Natural killer cell (primary cell): ENCODE results near the gene PCDHGA5. TPM values are rescaled to one million over a fixed set of nuclear protein-coding genes. Genes with fewer than 3 reads are reported as not detected.
A peak's percentile ranks its signal among the peaks of the same experiment; 100 is the strongest.
"Not testable (repeated sequence)": the region's sequence is repeated elsewhere in the genome, so short reads cannot be mapped to it uniquely, and the experiment has no call there.

Experiments
- ATAC-seq, 3 donors: fragments of 150-1000 bp in 2 of 3; fragments of 200-7000 bp in 1 of 3; cut with Tn5 transposase; 1 replicate in 1 of 3; 2 replicates in 2 of 3; pipeline ENCODE4 v1.10.0; 2021; ENCODE audit warnings: mild to moderate bottlenecking in 2 of 3, moderate library complexity in 2 of 3
- DNase-seq, 2 donors: peaks; one replicate each; pipeline versions ENCODE4 v3.0.0 to v3.0.0-alpha.2; 2013 to 2021; ENCODE audit warnings: mixed read lengths in 1 of 2
- H3K27ac ChIP-seq: one replicate; pipeline ENCODE4 v1.5.1; 2013; ENCODE audit warnings: mild to moderate bottlenecking, low read length
- H3K27me3 ChIP-seq: one replicate; pipeline ENCODE4 v1.6.1; 2013; ENCODE audit warnings: low read length; ENCODE audit not compliant: control insufficient read depth, insufficient read depth
- H3K36me3 ChIP-seq: one replicate; pipeline ENCODE4 v1.6.1; 2013; ENCODE audit warnings: low read length; ENCODE audit not compliant: control insufficient read depth, insufficient read depth
- H3K4me1 ChIP-seq: one replicate; pipeline ENCODE4 v1.6.1; 2013; ENCODE audit warnings: low read length; ENCODE audit not compliant: control insufficient read depth, insufficient read depth
- H3K4me3 ChIP-seq: one replicate; pipeline ENCODE4 v1.5.1; 2013; ENCODE audit warnings: low read length
- H3K9me3 ChIP-seq: one replicate; pipeline ENCODE4 v1.6.1; 2013; ENCODE audit warnings: low read length; ENCODE audit not compliant: control insufficient read depth, insufficient read depth
- H3K27ac Mint-ChIP-seq, 2 donors: one replicate each; pipeline ENCODE4 v1.8.0; 2022; ENCODE audit warnings: mild to moderate bottlenecking in 2 of 2, mixed read lengths in 2 of 2, moderate library complexity in 1 of 2
- H3K27me3 Mint-ChIP-seq, 2 donors: one replicate each; pipeline ENCODE4 v1.8.0; 2022; ENCODE audit warnings: low read depth in 2 of 2, mixed read lengths in 2 of 2
- H3K36me3 Mint-ChIP-seq: one replicate; pipeline ENCODE4 v1.8.0; 2022; ENCODE audit warnings: mixed read lengths
- H3K4me1 Mint-ChIP-seq, 2 donors: one replicate each; pipeline ENCODE4 v1.8.0; 2022; ENCODE audit warnings: mixed read lengths in 2 of 2
- H3K4me3 Mint-ChIP-seq: one replicate; pipeline ENCODE4 v1.8.0; 2022; ENCODE audit warnings: mild to moderate bottlenecking, moderate library complexity, mixed read lengths
- H3K9me3 Mint-ChIP-seq, 2 donors: one replicate each; pipeline ENCODE4 v1.8.0; 2022; ENCODE audit warnings: mixed read lengths in 2 of 2
- CTCF ChIP-seq: fragments of 200-600 bp; IDR thresholded peaks from one replicate; pipeline ENCODE4 v1.8.0; 2022; ENCODE audit warnings: antibody characterized with exemption
- WGBS: methylation state at CpG from one replicate; pipeline ENCODE4 v1.1.7; 2013; ENCODE audit warnings: missing lambda C conversion rate; ENCODE audit not compliant: insufficient coverage; 5-methylcytosine and 5-hydroxymethylcytosine counted together
- intact Hi-C: fragments of 100-400 bp; cut with micrococcal nuclease; formaldehyde crosslinking; loops from one replicate; pipeline ENCODE4 v1.14.2; 2022
- total RNA-seq, 4 donors: library from RNA; stranded (reverse); fragments of 120-200 nt in 1 of 4; gene quantifications; one replicate each; pipeline versions ENCODE4 v1.2.3 to v1.2.4, GENCODE V29; 2013 to 2022

PCDHGA5 gene
- total RNA-seq, 3 donors from 2014 or later (not counting 1 experiment from before 2014, with no cell fraction given): 0.12 to 0.30 (median 0.20) TPM

GRCh38 chr5:141371572-141372475 is 7.9 kb downstream of the PCDHGA5 start:
- Mint-ChIP-seq H3K4me3 (no peak overlapping the region), H3K9me3 (peaks cover 0 to 2% of the 10 kb centered on the region in 2 donors)

GRCh38 chr5:141373673-141374317 is 9.8 kb downstream of the PCDHGA5 start, which contains the start of gene PCDHGA6:
PCDHGA6 (plus strand) TSS chr5:141373891; CDS start chr5:141374084, 193 bp downstream.
- H3K9me3 Mint-ChIP-seq: no peaks in the 10 kb centered on the region
- Histone ChIP-seq H3K4me3 (no peak within 1 kb of the TSS), H3K4me1 (no peaks in the 10 kb centered on the region), H3K27ac (no peak within 1 kb of the TSS), H3K36me3 (no peaks in the 10 kb centered on the region), H3K27me3 (peaks cover 44% of the 10 kb centered on the region), H3K9me3 (peaks cover 42% of the 10 kb centered on the region)
- DNase-seq (peak in 1 of 2 donors; percentile 28), ATAC-seq (no peak)
- WGBS: 28% methylated on average over 27 of the region's 27 CpGs
- H3K27ac Mint-ChIP-seq: no peak within 1 kb of the TSS
- H3K27me3 Mint-ChIP-seq: peaks cover 46 to 62% of the 10 kb centered on the region in 2 donors
- intact Hi-C loops: no loop called here
- peaks cover 4 to 7% of the 10 kb centered on the region in 2 donors for H3K4me1 Mint-ChIP-seq
- H3K4me3 Mint-ChIP-seq: peak within 1 kb of the TSS; percentile 7
- TF ChIP-seq CTCF: no peak
- H3K36me3 Mint-ChIP-seq: no peaks in the 10 kb centered on the region

More at GRCh38 chr5:141371572-141372475, 7.9 kb downstream of the PCDHGA5 start:
- Histone ChIP-seq H3K27ac (no peak overlapping the region), H3K9me3 (peaks cover 39% of the 10 kb centered on the region), H3K36me3 (no peaks in the 10 kb centered on the region), H3K4me3 (no peak overlapping the region), H3K27me3 (peaks cover 50% of the 10 kb centered on the region), H3K4me1 (no peaks in the 10 kb centered on the region)
- Mint-ChIP-seq H3K27ac (no peak overlapping the region), H3K27me3 (peaks cover 52 to 61% of the 10 kb centered on the region in 2 donors), H3K4me1 (peaks cover 4 to 7% of the 10 kb centered on the region in 2 donors), H3K36me3 (no peaks in the 10 kb centered on the region)
- intact Hi-C loops: no loop called here
- WGBS: 43% methylated on average over 69 of the region's 69 CpGs
- TF ChIP-seq CTCF: no peak
- DNase-seq (no peak), ATAC-seq (no peak)

- WGBS: 61% methylated on average over 14 of the region's 14 CpGs
- Mint-ChIP-seq H3K4me1 (peaks cover 4 to 7% of the 10 kb centered on the region in 2 donors), H3K9me3 (no peaks in the 10 kb centered on the region), H3K36me3 (no peaks in the 10 kb centered on the region), H3K4me3 (no peak overlapping the region), H3K27me3 (peaks cover 45 to 62% of the 10 kb centered on the region in 2 donors), H3K27ac (no peak overlapping the region)
- Histone ChIP-seq H3K36me3 (no peaks in the 10 kb centered on the region), H3K4me1 (no peaks in the 10 kb centered on the region), H3K27me3 (peaks cover 44% of the 10 kb centered on the region), H3K9me3 (peaks cover 42% of the 10 kb centered on the region), H3K27ac (no peak overlapping the region), H3K4me3 (no peak overlapping the region)
- ATAC-seq (no peak), DNase-seq (no peak)
- intact Hi-C loops: no loop called here
- TF ChIP-seq CTCF: no peak
Measured at GRCh38 chr5:141374627-141375026, 10.7 kb downstream of the PCDHGA5 start.

- H3K4me3 ChIP-seq, H3K4me1 ChIP-seq, H3K36me3 ChIP-seq, intact Hi-C loops, H3K4me1 Mint-ChIP-seq, H3K36me3 Mint-ChIP-seq, H3K4me3 Mint-ChIP-seq, DNase-seq, H3K27ac ChIP-seq, ATAC-seq, H3K27ac Mint-ChIP-seq, H3K9me3 Mint-ChIP-seq: not testable (repeated sequence)
- peaks cover 35% of the 10 kb centered on the region for H3K9me3 ChIP-seq
- H3K27me3 Mint-ChIP-seq: peaks cover 45 to 60% of the 10 kb centered on the region in 2 donors
- 54% methylated on average over 36 of the region's 48 CpGs for WGBS
- H3K27me3 ChIP-seq: peaks cover 38% of the 10 kb centered on the region
Measured at GRCh38 chr5:141375444-141376155, 11.6 kb downstream of the PCDHGA5 start.
